HT-29 (cell line): ENCODE results near the gene GPT2. TPM values are rescaled to one million over a fixed set of nuclear protein-coding genes. Genes with fewer than 3 reads are reported as not detected.

Experiments
- DNase-seq: peaks from one replicate; pipeline ENCODE4 v3.0.0-alpha.2; 2015; ENCODE audit warnings: low spot score
- total RNA-seq: library from RNA; depleted of rRNA; stranded (reverse); fragments of >200 nt; shearing (Covaris generic); gene quantifications from 2 replicates; pipeline ENCODE4 v1.2.3, GENCODE V29; 2014; rRNA removed

GPT2 gene, protein sequence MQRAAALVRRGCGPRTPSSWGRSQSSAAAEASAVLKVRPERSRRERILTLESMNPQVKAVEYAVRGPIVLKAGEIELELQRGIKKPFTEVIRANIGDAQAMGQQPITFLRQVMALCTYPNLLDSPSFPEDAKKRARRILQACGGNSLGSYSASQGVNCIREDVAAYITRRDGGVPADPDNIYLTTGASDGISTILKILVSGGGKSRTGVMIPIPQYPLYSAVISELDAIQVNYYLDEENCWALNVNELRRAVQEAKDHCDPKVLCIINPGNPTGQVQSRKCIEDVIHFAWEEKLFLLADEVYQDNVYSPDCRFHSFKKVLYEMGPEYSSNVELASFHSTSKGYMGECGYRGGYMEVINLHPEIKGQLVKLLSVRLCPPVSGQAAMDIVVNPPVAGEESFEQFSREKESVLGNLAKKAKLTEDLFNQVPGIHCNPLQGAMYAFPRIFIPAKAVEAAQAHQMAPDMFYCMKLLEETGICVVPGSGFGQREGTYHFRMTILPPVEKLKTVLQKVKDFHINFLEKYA
- 77.0 and 89.0 TPM in 2 replicates for total RNA-seq

DNA sequence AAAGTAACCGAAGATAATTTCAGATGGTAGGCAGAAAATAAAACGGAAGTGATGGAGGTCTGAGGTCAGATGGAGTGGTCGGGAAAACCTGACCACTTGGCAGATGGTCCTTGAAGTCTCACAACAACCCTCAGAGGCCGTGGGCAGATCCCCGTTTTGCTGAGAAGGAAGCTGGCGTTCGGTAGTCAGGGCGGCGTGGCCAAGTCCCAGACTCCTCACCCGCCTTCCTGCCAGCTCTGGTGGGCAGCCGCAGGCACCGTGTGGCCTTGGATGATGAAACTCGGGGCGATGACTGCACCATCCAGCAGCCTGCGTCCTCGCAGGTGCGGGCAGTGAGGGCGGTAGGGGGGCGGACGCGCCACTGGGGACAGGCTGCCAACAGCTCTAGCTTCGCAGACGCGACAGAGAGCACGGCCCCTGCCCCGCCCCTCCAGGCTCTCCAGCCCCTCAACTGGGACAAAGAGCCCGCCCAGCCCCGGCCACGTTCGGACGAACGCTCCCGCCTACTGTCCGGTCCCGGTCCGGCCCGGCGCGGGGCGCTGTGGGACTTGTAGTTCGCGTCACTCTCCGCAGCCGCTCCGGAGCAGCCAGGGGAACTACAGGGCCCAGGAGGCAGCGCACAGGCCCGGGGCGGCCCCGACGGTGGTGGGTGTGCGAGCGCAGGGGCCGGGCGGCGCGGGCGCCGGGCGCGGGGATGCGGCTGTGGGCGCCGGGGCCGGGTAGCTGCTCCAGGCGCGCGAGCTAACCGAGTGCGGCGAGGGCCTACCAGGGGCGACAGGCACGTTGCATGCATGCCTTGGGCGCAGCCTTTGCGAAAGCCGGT lies at the start of gene GPT2:
GPT2 (plus strand) TSS at position 673 of the 823 bp plus-strand sequence. CDS start 354 bp downstream, outside the sequence.
- peak; percentile 98 for DNase-seq

DNA sequence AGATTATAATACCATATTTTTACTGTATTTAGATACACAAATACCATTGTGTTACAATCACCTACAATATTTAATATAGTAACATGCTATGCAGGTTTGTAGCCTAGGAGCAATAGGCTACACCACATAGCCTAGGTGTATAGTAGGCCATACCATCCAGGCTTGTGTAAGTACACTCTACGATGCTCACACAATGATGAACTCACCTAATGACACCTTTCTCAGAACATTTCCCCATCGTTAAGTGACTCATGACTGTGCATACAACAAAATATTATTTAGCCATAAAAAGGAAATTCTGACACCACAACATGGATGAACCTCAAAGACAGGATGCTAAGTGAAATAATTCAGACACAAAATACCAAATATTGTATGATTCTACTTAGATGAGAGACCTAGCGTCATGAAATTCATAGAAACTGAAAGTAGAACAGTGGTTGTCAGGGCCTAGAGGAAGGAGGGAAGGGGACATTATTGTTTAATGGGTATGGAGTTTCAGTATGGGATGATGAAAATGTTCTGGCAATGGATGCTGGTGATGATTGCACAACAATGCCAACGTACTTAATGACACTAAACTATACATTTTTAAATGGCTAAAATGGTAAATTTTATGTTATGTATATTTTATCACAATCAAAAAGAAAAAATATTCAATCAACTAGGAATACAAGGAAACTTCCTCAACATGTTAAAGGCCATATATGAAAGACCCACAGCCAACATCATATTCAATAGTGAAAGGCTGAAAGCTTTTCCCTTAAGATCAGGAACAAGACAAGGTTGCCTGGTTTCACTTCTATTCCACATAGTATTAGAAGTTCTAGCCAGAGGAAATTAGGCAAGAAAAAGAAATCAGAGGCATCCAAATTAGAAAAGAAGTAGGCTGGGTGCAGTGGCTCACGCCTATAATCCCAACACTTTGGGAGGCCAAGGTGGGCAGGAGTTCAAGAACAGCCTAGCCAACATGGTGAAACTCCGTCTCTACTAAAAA lies 47.3 kb upstream of the GPT2 start:
- no peak for DNase-seq

DNA sequence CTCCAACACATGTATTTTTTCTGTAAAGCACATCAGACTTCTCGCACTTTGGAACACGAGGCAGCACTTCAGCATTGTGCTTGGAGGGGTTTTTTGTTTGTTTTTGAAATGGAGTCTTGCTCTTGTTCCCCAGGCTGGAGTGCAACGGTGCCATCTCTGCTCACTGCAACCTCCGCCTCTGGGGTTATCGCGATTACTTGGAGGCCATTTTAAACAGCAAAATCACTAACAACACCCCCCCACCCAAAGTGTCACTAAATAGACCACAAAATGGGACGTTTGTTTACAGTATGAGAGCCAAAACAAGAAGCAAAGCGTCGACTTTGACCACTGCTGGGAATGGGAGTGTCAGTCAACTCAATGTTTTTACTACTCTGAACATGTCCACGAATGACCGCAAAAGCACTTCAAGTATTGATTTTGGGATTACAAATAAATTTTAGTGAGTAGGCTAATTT lies 44.1 kb upstream of the GPT2 start:
- no peak for DNase-seq

DNA sequence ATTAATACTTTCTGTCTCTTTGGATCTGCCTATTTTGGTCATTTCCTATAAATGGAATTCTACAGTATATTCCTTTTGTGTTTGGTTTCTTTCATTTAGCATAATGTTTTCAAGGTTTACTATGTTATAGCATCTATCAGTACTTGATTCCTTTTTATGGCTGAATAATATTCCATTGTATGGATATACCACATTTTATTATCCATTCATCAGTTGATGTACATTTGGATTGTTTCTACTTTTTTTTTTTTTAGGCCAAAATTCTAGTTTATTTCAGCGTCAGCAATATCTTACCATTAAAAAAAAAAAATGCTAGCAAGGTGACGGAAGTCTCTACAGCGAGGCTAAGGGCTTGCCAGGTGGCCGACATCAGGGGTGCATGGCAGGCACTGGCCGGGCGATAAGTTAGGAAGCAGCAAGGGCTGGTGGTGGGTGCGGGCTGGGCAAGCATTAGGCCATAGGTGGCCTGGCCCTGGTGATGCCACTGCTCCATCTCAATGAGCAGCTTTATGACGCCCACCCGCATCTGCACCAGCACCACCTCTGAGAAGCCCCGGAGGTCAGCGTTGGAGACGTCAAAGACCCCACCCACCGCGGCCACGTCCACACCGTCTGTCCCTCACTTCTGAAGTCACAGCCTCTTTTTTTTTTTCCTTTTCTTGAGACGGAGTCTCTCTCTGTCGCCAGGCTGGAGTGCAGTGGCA lies 41.8 kb upstream of the GPT2 start:
- DNase-seq = no peak

DNA sequence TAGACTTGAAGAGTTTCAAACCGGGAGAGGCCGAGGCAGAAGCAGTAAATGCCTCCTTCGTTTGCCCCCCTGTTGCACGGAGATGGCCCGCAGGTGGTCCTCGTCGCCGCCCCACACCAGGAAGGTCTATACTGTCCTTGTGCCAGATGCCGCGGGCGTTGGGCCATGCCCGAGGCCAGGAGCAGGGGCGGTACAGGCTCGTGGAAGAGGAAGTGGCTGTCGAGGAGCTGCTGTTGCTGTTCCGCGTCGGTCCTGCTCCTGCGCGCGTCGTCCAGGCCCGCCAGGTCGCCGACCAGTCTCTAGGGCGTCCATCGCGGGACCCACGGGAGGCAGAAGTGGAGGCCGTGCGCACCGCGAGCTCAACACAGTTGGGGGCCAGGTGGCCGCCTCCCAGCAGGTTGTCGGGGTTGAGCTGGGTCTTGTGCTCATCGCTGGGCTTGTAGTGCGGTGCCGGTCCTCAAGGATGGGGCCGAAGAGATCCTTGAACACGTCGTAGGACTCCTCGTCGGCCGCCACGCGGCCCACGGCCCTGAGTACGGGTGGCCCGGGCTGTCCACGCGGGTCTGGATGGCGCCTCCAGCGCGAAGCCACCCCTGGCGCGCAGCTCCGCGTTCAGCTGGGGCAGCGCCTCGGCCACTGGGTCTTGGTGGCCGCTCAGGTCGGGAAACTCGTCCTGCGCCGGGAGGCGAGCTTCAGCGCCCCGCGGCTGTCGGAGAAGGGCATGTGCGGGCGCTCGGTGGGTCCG lies 40.1 kb upstream of the GPT2 start:
- no peak for DNase-seq

DNA sequence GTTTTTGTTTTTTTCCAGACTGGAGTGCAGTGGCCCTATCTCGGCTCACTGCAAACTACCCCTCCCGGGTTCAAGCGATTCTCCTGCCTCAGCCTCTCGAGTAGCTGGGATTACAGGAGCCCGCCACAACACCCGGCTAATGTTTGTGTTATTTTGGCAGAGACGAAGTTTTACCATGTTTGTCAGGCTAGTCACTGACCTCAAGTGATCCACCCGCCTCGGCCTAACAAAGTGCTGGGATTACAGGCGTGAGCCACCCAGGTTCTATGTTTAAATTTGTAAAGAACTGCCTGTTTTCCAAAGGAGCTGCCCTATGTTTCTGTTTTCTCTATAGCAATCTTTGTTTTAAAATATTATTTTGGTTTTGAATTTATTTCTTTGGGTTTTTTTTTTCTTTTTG lies 39.4 kb upstream of the GPT2 start:
- no peak for DNase-seq

DNA sequence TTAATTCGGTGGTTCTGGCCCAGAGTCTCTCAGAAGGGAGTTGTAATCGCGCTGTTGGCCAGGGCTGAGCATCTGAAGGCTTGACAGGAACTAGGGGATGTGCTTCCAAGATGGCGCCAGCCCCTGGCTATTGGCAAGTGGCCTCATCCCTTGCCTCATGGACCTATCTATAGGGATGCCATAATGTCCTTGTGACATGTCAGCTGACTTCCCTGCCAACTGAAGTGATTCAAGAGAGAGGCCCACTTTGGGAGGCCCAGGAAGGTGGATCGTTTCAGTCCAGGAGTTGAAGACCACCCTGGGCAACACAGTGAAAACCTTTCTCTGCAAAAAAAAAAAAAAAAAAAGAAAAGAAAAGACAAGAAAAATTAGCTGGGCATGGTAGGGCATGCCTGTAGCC lies 38.2 kb upstream of the GPT2 start:
- DNase-seq = no peak

DNA sequence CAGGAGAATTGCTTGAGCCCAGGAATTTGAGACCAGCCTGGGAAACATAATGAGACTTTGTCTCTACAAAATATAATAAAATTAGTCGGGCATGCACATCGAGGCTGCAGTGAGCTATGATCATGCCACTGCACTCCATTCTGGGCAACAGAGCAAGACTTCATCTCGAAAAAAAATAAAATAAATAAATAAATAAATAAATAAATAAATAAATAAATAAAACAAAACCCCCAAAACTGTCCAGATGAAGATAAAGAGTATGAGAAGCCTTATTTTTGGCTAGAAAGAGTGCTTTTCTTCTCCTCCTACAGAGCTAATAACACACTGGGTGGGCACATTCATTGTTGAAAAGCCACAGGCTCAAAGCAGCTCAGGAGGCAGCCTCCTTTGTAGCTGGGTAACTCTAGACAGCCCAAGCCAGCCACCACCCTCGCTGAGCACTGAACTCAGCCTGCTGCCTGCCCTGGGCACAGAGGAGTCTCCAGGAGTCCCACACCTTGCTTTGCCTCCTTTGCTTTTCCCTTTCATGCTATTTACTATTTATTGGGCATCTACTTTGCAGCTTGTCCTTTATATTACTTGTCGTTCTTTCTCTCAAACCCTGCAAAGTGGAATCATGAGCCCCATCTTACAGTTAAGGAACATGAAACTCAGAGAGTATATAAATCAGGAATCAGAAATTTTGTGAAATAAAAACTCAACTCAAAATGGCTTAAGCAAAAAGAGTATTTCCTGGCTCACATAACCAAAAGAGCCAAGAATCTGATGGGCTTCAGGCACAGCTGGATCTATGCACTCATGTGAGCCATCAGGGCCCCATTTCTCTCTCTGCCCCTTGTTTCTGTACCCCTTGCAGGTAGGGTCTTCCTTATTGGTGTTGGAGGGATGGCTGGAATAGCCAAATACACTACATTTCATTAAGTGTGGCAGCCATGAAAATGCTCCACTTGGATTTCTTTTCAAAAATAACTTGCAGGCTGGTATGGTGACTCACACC lies 35.1 kb upstream of the GPT2 start:
- no peak for DNase-seq

DNA sequence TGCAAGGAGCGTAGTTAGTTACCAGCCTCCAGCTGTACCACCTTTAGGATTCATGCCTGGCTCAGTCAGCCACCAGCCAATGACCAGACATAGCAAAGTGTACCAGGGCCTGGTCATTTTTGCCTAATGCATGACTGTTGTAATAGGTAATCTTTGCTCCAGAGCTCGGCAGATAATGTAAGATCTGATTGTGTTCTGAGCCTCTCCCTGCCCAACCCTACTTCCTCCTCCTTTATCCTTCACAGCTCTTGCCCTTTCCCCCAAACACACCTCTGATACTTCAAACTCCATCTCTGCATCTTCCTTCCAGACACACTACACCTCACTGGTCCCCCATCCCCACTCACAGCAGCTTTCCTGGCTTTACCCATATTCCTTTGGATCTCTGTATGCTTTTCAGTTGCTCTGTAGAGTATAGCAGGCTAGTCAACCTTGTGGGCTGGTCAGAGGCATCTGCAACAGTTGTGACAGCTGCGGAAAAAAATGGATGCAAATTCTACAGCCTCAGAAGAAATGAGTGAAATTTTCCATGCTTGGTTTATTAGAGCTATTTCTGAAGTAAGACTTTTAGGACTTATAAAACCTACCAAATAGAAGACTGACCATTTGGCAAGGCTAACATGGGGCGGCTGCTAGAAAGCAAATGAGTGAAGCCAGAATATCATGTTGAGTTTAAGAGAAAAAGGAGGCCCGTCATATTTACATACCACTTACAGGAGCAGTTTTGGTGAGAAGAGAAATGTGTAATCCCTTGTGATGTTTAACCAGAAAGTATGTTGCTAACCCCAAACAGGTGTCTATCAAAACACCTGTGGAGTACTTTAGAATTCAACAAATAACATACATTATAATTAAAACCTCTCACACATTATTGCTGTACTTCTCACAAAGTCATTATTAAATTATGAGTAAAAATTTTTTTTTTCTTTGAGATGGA lies 33.3 kb upstream of the GPT2 start:
- peak; percentile 27 for DNase-seq

DNA sequence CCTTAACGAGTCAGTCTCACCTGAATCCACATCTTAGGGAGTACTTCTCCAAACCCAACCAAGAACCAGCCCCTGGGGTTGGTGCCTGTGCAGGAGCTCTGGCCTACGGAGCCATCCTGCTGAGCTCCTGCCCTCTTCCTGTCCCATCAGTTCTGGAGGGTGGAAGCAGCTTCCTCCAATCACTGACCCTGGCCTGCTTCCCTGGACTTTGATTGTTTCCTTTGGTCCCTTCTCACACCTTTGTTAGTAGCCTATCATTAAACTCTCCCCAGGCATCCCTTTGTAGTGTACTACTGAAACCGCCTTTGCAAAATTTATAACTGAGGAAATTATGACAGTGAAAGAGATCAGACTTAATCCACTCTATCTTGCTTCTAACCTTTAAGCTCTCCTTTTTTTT lies 32.0 kb upstream of the GPT2 start:
- DNase-seq = no peak

DNA sequence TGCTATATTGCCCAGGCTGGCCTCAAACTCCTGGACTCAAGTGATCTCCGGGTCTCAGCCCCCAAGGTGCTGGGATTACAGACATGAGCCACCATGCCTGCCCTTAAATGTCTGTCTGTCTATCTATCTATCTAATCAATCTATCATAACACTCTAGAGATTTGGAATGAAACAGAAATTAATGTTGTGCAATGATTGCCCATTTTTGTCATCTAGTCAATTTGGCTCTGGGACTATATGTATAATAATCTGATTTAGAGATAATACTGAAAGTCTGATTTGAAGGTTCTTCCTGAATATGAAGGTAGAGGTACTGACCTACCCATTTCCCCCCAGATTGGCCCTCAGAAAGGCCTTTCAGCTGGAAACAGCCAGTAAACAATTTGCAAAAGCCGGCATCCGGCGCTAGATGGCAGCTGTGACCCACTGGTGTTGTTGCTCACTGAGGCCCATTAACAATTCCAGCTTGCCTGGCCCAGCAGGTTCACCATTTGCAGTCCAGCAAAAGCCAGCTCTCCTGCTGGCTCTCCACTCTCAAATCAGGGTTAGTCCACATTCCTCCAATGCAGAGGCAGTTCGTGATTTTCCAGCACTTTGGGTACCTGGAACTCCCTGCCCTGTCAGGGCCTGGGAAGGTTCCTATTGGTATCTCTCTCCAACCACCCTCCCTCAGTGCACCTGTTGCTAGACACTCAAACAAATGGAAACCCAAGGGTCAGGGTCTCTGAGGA lies 30.3 kb upstream of the GPT2 start:
- DNase-seq = peak; percentile 84

DNA sequence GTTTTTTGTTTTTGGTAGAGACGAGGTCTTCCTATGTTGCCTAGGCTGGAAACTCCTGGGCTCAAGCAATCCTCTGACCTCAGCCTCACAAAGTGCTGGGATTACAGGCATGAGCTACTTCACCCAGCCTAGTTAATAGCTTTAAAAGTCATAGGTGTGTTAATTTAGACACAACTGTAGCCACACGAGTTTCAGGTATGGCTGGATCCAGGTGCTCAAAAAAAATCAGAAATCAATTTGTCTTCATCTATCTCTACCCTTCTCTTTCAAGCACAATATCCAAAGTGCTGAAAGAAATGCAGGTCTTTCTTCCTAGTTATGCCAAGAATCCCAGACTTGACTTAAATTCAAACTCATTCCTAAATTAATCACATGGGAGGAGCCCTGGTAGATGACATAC lies 29.3 kb upstream of the GPT2 start:
- DNase-seq = no peak

DNA sequence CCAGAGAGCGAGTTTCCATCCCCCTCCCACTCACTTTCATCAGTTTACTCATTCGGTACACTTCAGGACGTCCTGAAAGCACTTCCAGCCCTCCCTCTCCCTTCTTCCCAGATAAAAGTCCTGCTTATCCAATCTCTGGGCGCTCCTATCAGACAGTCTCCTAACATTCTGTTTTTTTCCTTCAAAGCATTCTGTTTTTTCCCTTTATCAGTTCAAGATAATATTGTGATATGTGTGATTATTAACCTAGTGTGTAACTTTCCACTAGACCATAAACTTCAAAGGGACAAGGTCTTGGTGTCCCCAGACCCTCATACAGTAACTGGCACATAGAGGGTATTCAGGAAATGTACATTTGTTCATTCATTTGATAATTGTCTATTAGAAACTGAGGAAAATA lies 28.8 kb upstream of the GPT2 start:
- DNase-seq = no peak

DNA sequence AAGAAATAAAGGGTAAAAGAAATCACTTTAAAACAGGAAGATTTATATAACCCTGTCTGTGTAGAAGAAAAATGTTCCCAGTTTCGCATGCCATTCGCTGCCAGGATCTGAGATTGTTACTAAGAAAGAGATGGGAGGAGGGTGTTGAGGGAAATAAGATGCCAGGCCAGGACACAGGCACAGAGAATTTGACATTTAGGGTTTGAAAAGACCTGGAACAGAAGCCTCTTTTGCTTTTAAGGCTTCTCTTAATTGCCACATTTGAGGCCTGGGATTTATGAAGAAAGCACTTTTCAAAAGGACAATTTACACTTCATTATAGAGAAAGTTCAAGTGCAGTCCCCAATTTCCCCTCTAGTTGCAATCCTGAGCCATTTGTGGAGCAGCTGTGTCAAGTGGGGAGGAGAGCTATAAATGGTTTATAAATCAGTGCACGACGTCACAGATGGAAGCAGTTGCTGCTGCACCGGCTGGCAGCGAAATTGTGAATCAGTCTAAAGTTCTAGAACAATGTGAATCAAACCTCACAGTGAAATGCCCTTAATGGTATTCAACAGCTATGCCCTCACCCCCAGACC lies 26.7 kb upstream of the GPT2 start:
- DNase-seq = peak; percentile 80

DNA sequence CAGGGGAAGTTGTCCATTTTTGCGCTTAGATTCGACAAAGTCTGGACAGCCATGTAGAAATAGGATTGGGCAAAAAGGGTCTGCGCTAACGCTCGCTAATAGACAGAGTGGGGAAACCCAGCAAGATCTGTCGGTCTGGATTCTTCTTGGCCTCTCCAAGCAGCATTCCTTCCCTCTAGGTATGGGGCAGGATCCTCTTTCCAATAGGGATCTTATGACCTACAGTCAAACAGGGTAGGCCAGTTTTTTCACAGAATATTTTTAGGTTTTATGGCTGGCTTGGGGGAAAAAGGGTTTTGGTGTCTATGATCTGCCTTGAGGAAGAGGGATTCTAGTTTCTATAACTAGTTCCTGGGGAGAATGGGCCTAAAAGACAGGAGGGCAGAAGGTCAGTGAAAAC lies 26.0 kb upstream of the GPT2 start:
- DNase-seq = no peak

DNA sequence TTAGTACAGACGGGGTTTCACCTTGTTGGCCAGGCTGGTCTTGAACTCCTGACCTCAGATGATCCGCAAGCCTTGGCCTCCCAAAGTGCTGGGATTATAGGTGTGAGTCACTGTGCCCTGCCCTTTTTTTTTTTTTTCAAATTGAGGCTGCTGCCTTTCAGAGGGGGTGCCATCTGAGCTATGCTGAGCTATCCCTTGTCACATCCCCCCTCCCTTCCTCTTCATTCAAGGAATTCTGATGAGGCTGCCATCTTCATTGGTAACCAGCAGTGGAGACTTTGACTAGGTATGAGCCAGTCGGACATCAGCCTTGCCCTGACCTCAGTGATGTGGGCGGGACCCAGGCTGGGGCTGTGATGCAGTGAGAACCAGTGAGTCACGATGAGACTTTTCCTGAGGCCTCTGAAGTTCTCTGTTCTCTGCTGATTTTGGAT lies 24.4 kb upstream of the GPT2 start:
- DNase-seq = peak; percentile 55
